ENCODE measurements around the gene ODAD4. TPM values are rescaled to one million over a fixed set of nuclear protein-coding genes. Genes with fewer than 3 reads are reported as not detected.

The ODAD4 gene
- total RNA-seq, 2 experiments from 2014 or later, result 1.1 to 1.3 TPM

- H3K9me3 ChIP-seq (ENCODE audit: low read length), result no peaks in the 10 kb centered on the region
- no peak for TF ChIP-seq CTCF (conservative IDR thresholded peaks at IDR 0.05; ENCODE audit: low read length)
- no peak for TF ChIP-seq EZH2phosphoT487 (IDR thresholded peaks at IDR 0.05; ENCODE audit: borderline replicate concordance, low read depth, low read length)
- peaks cover 16% of the 10 kb centered on the region for H3K4me1 ChIP-seq (ENCODE audit: insufficient read depth, low read length, poor library complexity, severe bottlenecking)
- no peak for DNase-seq (ENCODE audit: low spot score)
- no peak overlapping the region for H3K4me3 ChIP-seq (ENCODE audit: low read depth, low read length, poor library complexity, severe bottlenecking)
- no peak overlapping the region for H3K27ac ChIP-seq (ENCODE audit: low read depth, low read length, poor library complexity, severe bottlenecking)
- ChIA-PET CTCF (ENCODE audit: unreplicated experiment) (no interaction called here), POLR2A (interaction anchor here (0.6 to 1.3 kb wide), 3 partner anchors 9 to 88 kb away, joined by 3 to 4 read pairs (median 3); partner anchors contain the start of gene ODAD4)
- no peaks in the 10 kb centered on the region for H3K36me3 ChIP-seq (ENCODE audit: insufficient read depth, low read length)
- H2AFZ ChIP-seq (ENCODE audit: low read length), result no peak overlapping the region
- H3K4me2 ChIP-seq (ENCODE audit: low read length), result no peak overlapping the region
- intact Hi-C loops (cut with micrococcal nuclease; ENCODE audit: unreplicated experiment), result no loop called here
- BruUV-seq (replicated peaks), result no TSS peak
- H3K79me2 ChIP-seq (ENCODE audit: insufficient read depth, low read depth, low read length), result no peaks in the 10 kb centered on the region
- no peaks in the 10 kb centered on the region for H3K9me2 ChIP-seq (ENCODE audit: insufficient read depth, low read length)
- no peaks in the 10 kb centered on the region for H4K20me1 ChIP-seq (ENCODE audit: insufficient read depth, low read length)
Measured at GRCh38 chr17:41939693-41940090, 9.3 kb downstream of the ODAD4 start.

GRCh38 chr17:41941168-41941567, 10.8 kb downstream of the ODAD4 start:
- TF ChIP-seq EZH2phosphoT487 (IDR thresholded peaks at IDR 0.05; ENCODE audit: borderline replicate concordance, low read depth, low read length), result no peak
- TF ChIP-seq CTCF (conservative IDR thresholded peaks at IDR 0.05; ENCODE audit: low read length), result no peak
- Histone ChIP-seq H3K9me3 (ENCODE audit: low read length) (no peaks in the 10 kb centered on the region), H3K79me2 (ENCODE audit: insufficient read depth, low read depth, low read length) (no peaks in the 10 kb centered on the region), H3K9me2 (ENCODE audit: insufficient read depth, low read length) (no peaks in the 10 kb centered on the region), H3K4me2 (ENCODE audit: low read length) (no peak overlapping the region), H3K4me1 (ENCODE audit: insufficient read depth, low read length, poor library complexity, severe bottlenecking) (peaks cover 16% of the 10 kb centered on the region), H3K36me3 (ENCODE audit: insufficient read depth, low read length) (no peaks in the 10 kb centered on the region), H2AFZ (ENCODE audit: low read length) (no peak overlapping the region), H4K20me1 (ENCODE audit: insufficient read depth, low read length) (no peaks in the 10 kb centered on the region), H3K4me3 (ENCODE audit: low read depth, low read length, poor library complexity, severe bottlenecking) (no peak overlapping the region), H3K27ac (ENCODE audit: low read depth, low read length, poor library complexity, severe bottlenecking) (no peak overlapping the region)
- CTCF ChIA-PET (ENCODE audit: unreplicated experiment), result no interaction called here
- no peak for DNase-seq (ENCODE audit: low spot score)
- POLR2A ChIA-PET, result no interaction called here
- intact Hi-C loops (cut with micrococcal nuclease; ENCODE audit: unreplicated experiment), result no loop called here
- BruUV-seq (replicated peaks), result no TSS peak

DNA sequence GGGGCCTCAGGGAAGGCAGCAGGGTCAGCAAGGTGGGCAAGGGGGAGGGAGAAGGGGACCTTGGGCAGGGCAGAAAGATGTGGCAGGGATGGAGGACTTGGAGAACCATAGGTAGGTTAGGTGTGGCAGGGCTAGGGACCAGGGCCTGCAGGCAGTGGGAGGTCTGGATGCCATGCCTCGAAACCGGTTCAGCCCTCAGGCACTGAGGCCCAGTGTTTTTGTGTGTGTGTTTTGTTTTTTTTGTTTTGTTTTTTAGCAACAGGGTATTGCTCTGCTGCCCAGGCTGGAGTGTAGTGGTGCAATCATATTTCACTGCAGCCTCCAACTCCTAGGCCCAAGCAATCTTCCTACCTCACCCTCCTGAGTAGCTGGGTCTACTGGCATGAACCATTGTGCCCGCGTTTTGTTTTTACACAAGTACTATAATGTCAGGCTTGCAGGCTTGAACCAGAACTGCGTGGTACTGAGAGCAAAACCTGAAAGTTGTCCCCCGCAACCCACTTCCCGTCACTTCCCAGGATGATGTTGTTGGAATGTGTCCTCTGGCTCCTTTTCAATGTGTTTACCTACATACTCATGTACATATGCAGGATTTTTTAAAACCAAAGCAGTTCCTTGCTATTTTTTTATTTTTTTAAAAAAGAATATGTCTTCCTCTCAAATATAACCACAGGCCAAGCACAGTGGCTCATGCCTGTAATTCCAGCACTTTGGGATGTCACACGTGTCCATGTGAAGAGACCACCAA, 12.4 kb downstream of the ODAD4 start:
- no peaks in the 10 kb centered on the region for H3K79me2 ChIP-seq (ENCODE audit: insufficient read depth, low read depth, low read length)
- H3K4me3 ChIP-seq (ENCODE audit: low read depth, low read length, poor library complexity, severe bottlenecking), result no peak overlapping the region
- no peaks in the 10 kb centered on the region for H3K9me3 ChIP-seq (ENCODE audit: low read length)
- ChIA-PET POLR2A (no interaction called here), CTCF (ENCODE audit: unreplicated experiment) (no interaction called here)
- H2AFZ ChIP-seq (ENCODE audit: low read length), result no peak overlapping the region
- no peak overlapping the region for H3K27ac ChIP-seq (ENCODE audit: low read depth, low read length, poor library complexity, severe bottlenecking)
- H4K20me1 ChIP-seq (ENCODE audit: insufficient read depth, low read length), result no peaks in the 10 kb centered on the region
- no peaks in the 10 kb centered on the region for H3K9me2 ChIP-seq (ENCODE audit: insufficient read depth, low read length)
- H3K36me3 ChIP-seq (ENCODE audit: insufficient read depth, low read length), result no peaks in the 10 kb centered on the region
- peaks cover 4% of the 10 kb centered on the region for H3K4me1 ChIP-seq (ENCODE audit: insufficient read depth, low read length, poor library complexity, severe bottlenecking)
- BruUV-seq (replicated peaks), result no TSS peak
- intact Hi-C loops (cut with micrococcal nuclease; ENCODE audit: unreplicated experiment), result no loop called here
- no peak for DNase-seq (ENCODE audit: low spot score)
- TF ChIP-seq CTCF (conservative IDR thresholded peaks at IDR 0.05; ENCODE audit: low read length), result no peak
- H3K4me2 ChIP-seq (ENCODE audit: low read length), result no peak overlapping the region
